GM12875 (cell line): ENCODE measurements around the gene CNTNAP2.

ENCODE experiments used
- H3K4me3 ChIP-seq: one replicate; pipeline ENCODE4 v1.5.1; 2011; ENCODE audit warnings: low read depth, low read length, control low read depth
- TF ChIP-seq, protein P1 (sequence below): IDR thresholded peaks from 2 replicates; pipeline ENCODE4 v1.5.1; 2011; ENCODE audit warnings: low read depth, mild to moderate bottlenecking, control low read depth, inconsistent platforms, low read length, moderate library complexity, borderline replicate concordance; ENCODE audit not compliant: insufficient read depth

CNTNAP2 gene

DNA sequence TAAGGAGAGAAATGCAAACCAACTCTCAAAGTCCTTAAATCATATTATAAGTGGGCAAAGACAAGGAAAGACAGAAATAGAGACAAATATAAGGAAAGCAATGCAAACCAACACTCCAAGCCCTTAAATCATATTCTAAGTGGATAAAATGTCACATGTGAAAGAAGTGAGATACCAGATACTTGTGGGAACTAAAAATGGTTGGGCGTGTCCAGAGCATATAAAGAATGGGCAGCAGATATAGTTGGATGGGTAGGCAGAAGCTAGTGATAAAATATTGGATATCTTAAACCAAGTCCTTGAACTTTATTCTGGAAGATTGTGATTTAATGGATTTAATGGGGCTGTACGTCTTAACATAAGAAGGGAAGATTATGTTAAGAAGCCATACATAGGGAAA is 1408.7 kb downstream of the CNTNAP2 start:
- no peak overlapping the region for H3K4me3 ChIP-seq
- TF ChIP-seq, protein P1, sequence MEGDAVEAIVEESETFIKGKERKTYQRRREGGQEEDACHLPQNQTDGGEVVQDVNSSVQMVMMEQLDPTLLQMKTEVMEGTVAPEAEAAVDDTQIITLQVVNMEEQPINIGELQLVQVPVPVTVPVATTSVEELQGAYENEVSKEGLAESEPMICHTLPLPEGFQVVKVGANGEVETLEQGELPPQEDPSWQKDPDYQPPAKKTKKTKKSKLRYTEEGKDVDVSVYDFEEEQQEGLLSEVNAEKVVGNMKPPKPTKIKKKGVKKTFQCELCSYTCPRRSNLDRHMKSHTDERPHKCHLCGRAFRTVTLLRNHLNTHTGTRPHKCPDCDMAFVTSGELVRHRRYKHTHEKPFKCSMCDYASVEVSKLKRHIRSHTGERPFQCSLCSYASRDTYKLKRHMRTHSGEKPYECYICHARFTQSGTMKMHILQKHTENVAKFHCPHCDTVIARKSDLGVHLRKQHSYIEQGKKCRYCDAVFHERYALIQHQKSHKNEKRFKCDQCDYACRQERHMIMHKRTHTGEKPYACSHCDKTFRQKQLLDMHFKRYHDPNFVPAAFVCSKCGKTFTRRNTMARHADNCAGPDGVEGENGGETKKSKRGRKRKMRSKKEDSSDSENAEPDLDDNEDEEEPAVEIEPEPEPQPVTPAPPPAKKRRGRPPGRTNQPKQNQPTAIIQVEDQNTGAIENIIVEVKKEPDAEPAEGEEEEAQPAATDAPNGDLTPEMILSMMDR, result no peak

DNA sequence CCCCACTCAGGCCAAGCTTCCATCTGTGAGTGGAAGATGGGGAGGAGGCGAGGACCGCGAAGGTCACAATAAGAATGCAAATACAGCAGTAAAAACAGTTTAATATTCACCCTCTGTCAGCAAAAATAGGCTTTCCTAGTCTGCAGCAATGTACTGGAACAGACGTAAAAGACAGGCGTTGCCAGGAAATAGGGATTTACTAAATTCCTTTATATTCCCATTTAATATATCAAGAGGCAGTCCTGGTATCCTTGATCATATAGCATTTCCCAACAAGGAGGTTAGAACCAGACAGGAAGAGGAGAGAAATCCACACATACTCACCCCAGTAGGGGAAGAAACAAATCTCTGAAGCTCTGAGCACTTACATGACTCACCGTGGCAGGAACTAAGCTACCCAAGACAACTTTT is 1419.1 kb downstream of the CNTNAP2 start:
- no peak overlapping the region for H3K4me3 ChIP-seq
- TF ChIP-seq, protein P1, result no peak

DNA sequence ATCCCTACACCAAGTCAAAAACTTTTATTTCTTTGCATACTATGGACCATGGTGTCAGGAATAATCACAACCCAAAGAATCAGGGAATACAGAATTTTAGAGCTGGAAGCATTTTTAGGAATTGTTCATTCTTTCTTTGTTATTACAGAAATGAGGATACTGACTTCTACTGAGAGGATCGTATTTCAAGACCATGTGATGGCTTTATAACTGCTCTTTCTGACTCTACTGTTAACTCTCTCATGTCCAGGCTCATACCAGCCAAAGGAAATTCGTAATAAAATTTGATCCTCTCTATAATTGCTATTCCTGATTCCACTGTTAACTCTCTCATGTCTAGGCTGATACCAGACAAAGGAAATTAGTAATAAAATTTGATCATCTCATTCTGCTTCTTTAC is 1423.1 kb downstream of the CNTNAP2 start:
- TF ChIP-seq, protein P1, result no peak
- no peak overlapping the region for H3K4me3 ChIP-seq

DNA sequence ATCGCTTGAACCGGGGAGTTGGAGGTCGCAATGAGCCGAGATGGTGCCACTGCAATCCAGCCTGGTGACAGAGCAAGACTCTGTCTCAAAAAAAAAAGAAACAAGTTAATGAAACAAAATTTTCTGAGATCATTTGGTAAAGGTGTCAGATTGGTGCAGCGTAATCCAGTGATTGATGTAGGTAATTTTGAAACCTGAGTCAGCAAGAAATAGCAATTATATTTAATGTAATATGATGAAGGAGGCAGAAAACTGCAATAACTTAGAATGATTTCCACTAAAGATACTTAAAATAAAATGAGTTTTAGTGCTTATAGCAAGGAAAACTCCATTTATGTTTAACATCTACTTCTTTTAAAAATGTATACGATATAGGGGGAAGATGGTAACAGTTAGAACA is 1424.1 kb downstream of the CNTNAP2 start:
- TF ChIP-seq, protein P1, result no peak
- no peak overlapping the region for H3K4me3 ChIP-seq

DNA sequence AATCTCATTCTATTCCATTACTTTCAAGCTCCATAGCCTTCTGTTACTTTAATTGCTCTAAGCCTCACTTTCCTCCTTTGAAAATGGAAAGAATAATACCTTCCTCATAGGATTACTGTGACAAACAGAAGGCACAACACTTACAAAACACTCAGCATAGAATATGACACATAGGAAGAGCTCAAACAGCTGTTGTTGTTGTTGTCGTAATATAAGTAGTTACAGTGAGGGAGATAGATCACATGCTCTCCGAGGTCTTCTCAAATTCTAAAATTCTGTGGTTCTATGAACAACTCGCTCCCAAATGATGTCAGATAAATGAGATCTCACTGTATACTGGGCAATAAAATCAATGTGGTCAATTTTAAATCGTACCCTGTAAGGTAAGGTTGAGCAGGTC is 1424.7 kb downstream of the CNTNAP2 start:
- no peak overlapping the region for H3K4me3 ChIP-seq
- TF ChIP-seq, protein P1, result no peak

DNA sequence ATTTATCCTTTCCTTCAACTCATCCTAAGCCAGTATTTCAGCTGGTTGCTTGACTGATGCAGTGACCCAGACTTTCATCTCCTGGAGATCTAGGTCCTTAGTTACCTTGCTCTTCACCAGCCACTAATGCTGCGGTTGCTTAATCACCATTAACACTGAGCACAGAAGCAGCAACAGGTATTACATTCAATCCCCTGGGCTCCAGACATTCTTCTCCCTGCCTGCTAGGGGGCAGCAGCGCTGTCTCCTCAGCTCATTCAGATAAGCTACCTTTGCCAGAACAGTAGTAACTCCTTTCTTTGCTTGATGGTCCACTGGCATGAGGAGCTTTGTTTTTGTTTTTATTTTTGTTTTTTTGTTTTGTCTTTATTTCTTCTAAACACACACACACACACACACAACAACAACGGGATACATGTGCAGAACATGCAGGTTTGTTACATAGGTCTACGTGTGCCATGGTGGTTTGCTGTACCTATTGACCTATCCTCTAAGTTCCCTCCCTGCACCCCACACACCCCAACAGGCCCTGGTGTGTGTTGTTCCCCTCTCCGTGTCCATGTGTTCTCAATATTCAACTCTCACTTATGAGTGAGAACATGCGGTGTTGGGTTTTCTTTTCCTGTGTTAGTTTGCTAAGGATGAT is 1430.8 kb downstream of the CNTNAP2 start:
- H3K4me3 ChIP-seq, result no peak overlapping the region
- TF ChIP-seq, protein P1, result peak; percentile 54

DNA sequence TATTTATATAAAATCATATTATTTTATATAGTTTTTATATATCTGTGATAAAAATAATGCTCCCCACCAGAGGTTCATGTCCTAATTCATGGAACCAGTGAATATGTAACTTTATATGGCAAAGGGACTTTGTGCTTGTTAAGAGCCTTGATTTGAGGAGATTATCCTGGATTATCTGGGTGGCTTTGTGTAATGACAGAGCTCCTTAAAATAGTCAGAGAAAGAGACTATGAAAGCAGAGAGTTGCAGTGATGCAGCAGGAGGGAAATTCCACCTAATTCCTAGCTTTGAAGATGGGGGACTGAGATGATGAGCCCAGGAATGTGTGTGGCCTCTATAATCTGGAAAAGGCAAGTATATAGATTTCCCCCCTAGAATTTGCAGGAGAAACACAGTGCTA is 1439.7 kb downstream of the CNTNAP2 start:
- TF ChIP-seq, protein P1, result no peak
- H3K4me3 ChIP-seq, result no peak overlapping the region
